A673 (cell line): ENCODE measurements around the gene LRRN3.

Source experiments
- CTCF ChIP-seq: fragments of 300-800, 200-600 bp; sonication (generic); conservative IDR thresholded peaks from 2 replicates; pipeline ENCODE4 v1.5.1; 2017; ENCODE audit warnings: low read depth, mild to moderate bottlenecking, antibody characterized with exemption, low read length, moderate library complexity, mixed read lengths
- EZH2 ChIP-seq: fragments of 200-600 bp; sonication (generic); IDR thresholded peaks from 2 replicates; pipeline ENCODE4 v1.6.1; 2017; ENCODE audit warnings: borderline replicate concordance, low read depth, mild to moderate bottlenecking, mixed read lengths, antibody characterized with exemption, low read length; ENCODE audit not compliant: poor library complexity, severe bottlenecking

GRCh38 chr7:111108000-111108399, 17.1 kb downstream of the LRRN3 start:
- TF ChIP-seq CTCF (no peak), EZH2 (no peak)
